Mesothelial cell of epicardium (in vitro differentiated cells): ENCODE measurements around the gene SUCLA2. TPM values are rescaled to one million over a fixed set of nuclear protein-coding genes. Genes with fewer than 3 reads are reported as not detected.

Experiments
- DNase-seq, 2 experiments: peaks; one replicate each; pipeline ENCODE4 v3.0.0; 2021; ENCODE audit warnings: low spot score in 2 of 2; ENCODE audit not compliant: unreplicated experiment in 2 of 2
- H3K27ac Mint-ChIP-seq: 2 replicates; pipeline ENCODE4 v1.8.0; 2021; ENCODE audit warnings: mixed read lengths
- H3K27me3 Mint-ChIP-seq: 2 replicates; pipeline ENCODE4 v1.8.0; 2021; ENCODE audit warnings: low read depth, mixed read lengths
- H3K36me3 Mint-ChIP-seq: 2 replicates; pipeline ENCODE4 v1.8.0; 2021; ENCODE audit warnings: mixed read lengths
- H3K4me1 Mint-ChIP-seq: 2 replicates; pipeline ENCODE4 v1.8.0; 2021; ENCODE audit warnings: mixed read lengths
- H3K4me3 Mint-ChIP-seq: 2 replicates; pipeline ENCODE4 v1.8.0; 2021; ENCODE audit warnings: mild to moderate bottlenecking, moderate library complexity, mixed read lengths
- H3K9me3 Mint-ChIP-seq: 2 replicates; pipeline ENCODE4 v1.8.0; 2021; ENCODE audit warnings: mixed read lengths
- CTCF ChIP-seq: fragments of 200-600 bp; sonication (generic); IDR thresholded peaks from one replicate; pipeline ENCODE4 v1.5.0; 2021; ENCODE audit warnings: antibody characterized with exemption; ENCODE audit not compliant: unreplicated experiment
- total RNA-seq: library from RNA; stranded (reverse); gene quantifications from 3 replicates; pipeline ENCODE4 v1.2.1, GENCODE V29; 2021

Gene SUCLA2
- total RNA-seq, 1 donor from 2014 or later: 41.1 TPM

- peaks cover 12% of the 10 kb centered on the region for H3K9me3 Mint-ChIP-seq
- no peak overlapping the region for H3K4me3 Mint-ChIP-seq
- DNase-seq: no peak
- TF ChIP-seq CTCF: no peak
- H3K27me3 Mint-ChIP-seq: no peaks in the 10 kb centered on the region
- H3K27ac Mint-ChIP-seq: no peak overlapping the region
- peaks cover 26% of the 10 kb centered on the region for H3K36me3 Mint-ChIP-seq
- H3K4me1 Mint-ChIP-seq: peaks cover 4% of the 10 kb centered on the region
Observed at GRCh38 chr13:47934371-47934770, 66.7 kb downstream of the SUCLA2 start.

DNA sequence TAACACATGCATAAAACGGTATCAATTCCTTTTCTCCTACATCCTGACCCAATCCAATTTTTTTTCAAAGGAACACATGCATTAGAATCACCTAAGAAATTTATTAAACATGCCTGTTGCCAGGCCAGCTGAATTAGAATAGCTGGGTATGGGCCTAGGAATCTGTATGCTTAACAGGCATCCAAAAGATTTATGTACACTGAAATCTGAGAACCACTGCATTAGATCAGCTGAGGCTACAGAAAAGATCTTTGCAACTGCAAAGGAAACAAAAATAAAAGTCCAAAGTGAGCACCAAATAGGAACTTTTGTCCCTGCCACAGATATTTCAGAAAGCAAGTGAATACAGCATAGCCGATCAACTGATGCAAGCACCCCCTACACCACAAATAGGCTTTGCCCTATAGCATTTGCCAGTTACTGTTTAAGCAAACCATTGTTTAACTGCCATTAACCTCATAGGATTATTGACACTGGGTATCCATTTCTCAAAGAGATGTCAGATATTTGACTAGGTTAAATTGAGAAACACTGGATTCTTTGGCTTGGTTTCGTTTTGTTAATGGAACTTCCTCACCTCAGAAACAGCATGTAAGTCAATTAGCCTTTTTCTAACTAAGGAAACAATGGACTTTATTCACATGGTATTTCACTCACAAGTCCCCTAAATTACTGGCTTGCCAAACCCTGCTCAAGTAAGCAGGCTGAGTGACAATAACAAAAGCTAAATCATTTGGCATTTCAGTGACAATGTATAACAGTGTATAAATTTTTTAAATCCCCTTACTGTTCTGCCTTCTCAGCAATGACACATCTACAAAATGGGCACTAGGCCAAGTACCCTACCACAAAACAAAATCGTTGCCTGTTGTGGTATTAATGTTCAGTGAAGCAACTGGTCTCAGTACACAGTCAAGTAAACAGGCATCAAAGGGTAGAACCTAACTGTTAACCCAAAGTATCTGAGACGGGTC lies 67.8 kb downstream of the SUCLA2 start:
- Mint-ChIP-seq H3K36me3 (peaks cover 17% of the 10 kb centered on the region), H3K27me3 (no peaks in the 10 kb centered on the region), H3K4me1 (peaks cover 4% of the 10 kb centered on the region), H3K4me3 (no peak overlapping the region), H3K27ac (no peak overlapping the region), H3K9me3 (peaks cover 12% of the 10 kb centered on the region)
- no peak for DNase-seq
- no peak for TF ChIP-seq CTCF

DNA sequence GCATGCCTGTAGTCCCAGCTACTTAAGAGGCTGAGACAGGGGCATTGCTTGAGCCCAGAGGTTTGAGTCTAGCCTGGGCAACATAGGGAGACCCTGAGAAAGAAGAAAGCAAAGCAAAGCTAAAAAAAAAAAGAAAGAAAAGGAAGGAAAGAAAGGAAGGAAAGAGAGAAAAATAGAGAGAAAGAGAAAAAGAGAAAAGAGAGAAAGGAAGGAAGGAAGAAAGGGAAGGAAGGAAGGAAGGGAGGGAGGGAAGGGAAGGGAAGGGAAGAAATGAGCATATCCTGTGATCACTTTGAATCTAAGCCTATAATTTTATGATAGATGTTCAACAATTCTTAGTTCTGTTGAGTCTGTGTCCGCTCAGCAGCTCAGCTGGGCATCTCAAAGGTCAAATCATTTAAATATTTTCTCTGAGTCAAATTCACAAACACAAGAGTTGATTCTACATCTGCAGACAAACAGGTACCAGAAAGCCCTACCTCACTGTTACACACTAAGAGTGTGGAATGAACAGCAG lies 70.4 kb downstream of the SUCLA2 start:
- H3K27ac Mint-ChIP-seq: no peak overlapping the region
- no peaks in the 10 kb centered on the region for H3K36me3 Mint-ChIP-seq
- TF ChIP-seq CTCF: no peak
- H3K4me1 Mint-ChIP-seq: peaks cover 4% of the 10 kb centered on the region
- H3K27me3 Mint-ChIP-seq: no peaks in the 10 kb centered on the region
- no peak for DNase-seq
- H3K9me3 Mint-ChIP-seq: no peaks in the 10 kb centered on the region
- no peak overlapping the region for H3K4me3 Mint-ChIP-seq

DNA sequence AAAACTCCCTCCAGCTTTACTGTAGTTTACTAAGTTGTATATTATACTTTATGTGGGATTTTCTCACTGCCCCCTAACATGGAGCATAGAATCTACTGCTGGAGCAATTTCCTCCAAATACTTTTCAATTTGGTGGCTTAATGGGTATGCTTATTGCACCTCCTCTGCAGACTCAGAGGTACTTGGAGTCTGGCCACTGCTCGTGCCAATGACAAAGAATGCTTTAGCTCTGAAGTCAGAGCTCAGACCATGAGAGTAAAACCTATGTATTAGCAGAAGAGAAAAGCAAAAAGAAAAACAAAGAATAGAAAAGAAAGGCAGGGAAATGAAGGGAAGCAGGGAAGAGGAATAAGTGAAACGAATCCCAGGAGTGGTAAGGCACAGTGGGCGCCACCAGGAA lies 71.9 kb downstream of the SUCLA2 start:
- no peak overlapping the region for H3K27ac Mint-ChIP-seq
- DNase-seq: no peak
- no peaks in the 10 kb centered on the region for H3K27me3 Mint-ChIP-seq
- H3K4me1 Mint-ChIP-seq: peaks cover 4% of the 10 kb centered on the region
- TF ChIP-seq CTCF: no peak
- H3K9me3 Mint-ChIP-seq: no peaks in the 10 kb centered on the region
- H3K4me3 Mint-ChIP-seq: no peak overlapping the region
- no peaks in the 10 kb centered on the region for H3K36me3 Mint-ChIP-seq

GRCh38 chr13:47917022-47917574 lies 84.0 kb downstream of the SUCLA2 start:
- peak overlapping the region; percentile 19 for H3K27ac Mint-ChIP-seq

More at GRCh38 chr13:47917022-47917574, 84.0 kb downstream of the SUCLA2 start:
- Mint-ChIP-seq H3K4me3 (no peak overlapping the region), H3K9me3 (peaks cover 56% of the 10 kb centered on the region), H3K36me3 (peaks cover 6% of the 10 kb centered on the region), H3K4me1 (no peaks in the 10 kb centered on the region), H3K27me3 (no peaks in the 10 kb centered on the region)
- DNase-seq: no peak
- no peak for TF ChIP-seq CTCF
